Activated CD8-positive, alpha-beta memory T cell treated with anti-CD3 and anti-CD28 coated beads, Interleukin-2, amount 50 U/mL, for 4 hours (primary cell): ENCODE measurements around the gene C22orf31.
"Not testable (repeated sequence)": the region's sequence is repeated elsewhere in the genome, so short reads cannot be mapped to it uniquely, and the experiment has no call there.

Experiments used
- DNase-seq: peaks from one replicate; pipeline ENCODE4 v3.0.0-alpha.2; 2020

The C22orf31 gene

DNA sequence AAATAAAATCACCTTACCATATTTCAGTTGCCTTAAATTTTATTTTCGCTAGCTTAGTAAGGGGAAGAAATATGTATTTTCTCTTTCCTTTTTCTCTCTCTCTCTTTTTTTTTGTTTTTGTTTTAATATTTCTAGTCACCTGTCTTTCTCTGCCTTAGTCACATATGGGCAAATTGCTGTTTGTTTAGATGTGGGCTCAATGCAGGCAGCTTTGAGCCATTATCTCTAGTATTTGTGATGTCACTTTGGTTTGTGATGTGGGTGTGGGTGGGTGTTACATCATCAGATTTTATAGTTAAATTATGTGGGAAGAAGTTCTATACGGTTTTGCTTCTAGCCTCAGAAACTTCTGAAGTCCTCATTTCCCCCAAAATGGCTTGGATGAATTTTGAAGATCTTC, at the start of gene C22orf31:
TSS of gene C22orf31 (minus strand) at position 59 of the 400 bp plus-strand sequence. CDS start at position 20, 39 bp downstream.
- no peak for DNase-seq

DNA sequence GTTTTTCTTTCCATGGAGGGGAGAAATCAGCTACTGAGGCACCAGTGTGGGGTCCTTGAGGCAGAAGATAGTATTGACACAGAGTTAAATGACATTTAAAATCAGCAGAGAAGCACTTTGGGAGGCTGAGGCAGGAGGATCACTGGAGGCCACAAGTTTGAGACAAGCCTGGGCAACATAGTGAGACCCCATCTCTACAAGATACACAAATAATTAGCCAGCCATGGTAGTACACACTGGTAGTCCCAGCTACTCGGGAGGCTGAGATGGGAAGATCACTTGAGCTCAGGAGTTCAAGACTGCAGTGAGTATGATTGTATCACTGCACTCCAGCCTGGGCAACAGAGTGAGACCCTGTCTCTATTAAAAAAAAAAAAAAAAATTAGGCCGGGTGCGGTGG, 49.3 kb upstream of the C22orf31 start:
- no peak for DNase-seq

DNA sequence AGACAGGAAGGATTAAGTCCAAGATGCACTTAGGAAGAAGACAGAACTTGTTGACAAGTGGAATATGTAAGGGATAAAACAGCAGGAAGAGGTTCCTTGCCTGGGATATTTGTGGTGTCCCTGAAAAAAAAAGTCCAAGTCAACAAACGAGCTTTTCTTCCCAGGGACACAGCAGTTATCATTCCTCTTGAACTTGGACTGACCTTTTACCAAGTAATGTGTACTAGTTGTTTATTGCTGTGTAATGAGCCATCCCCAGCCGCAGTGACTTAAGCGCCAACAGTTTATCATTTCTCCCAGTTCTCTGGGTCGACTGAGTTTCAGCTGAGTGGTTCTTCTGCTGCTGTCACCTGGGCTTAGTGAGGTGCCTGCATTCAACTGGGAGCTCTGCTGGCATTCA, 48.2 kb upstream of the C22orf31 start:
- no peak for DNase-seq

DNA sequence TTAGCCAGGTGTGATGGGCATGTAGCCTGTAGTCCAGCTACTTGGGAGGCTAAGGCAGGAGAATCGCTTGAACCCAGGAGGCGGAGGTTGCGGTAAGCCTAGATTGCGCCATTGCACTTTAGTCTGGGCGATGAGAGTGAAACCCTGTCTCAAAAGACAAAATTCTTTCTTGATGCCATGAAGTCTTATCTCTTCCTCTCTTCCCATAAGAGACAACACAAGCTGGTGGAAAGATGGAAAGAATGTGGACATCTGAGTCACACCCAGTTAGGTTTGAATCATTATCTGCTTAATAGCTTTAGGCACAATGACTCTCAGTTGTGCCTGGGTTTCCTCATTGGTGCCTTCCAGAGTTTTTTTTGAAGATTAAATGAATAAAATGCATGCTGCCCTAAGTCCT, 46.5 kb upstream of the C22orf31 start:
- DNase-seq: no peak

DNA sequence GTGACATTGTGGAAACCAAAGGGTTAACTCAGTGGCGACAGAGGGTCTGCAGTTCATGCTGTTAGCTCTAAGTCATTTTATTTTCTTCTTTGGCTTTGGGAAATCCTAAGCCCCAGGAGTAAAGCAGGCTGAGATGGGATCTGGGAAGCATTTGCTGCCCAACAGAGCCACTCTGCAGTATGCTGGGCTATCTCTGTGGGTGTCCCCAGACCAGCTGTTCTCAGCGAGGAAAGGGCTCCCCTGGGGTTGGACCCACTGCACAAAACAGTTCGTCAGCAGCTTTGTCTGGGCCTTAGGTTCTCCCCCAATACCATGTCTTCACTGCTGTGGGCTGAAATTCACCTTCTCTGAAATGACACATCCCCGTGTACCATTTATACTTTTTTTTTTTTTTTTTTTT, 45.2 kb upstream of the C22orf31 start:
- no peak for DNase-seq

DNA sequence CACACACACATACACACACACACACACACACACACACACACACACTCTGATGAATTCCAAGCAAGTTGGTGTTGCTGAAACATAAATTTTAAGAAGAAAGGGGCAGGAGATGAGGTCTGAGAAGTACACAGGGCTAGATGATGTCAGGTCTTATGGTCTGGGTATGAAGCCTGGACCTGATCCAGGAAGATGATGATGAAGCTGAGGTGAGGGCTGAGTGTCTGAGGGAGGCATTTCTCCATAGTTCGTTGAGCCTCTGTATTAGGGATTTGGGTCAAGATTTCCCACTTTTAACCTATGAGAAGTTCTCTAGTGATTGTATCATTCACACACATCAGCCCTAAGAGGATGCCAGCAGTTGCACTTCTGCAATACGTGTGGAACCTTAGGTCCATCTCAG, 43.8 kb upstream of the C22orf31 start:
- DNase-seq: no peak

DNA sequence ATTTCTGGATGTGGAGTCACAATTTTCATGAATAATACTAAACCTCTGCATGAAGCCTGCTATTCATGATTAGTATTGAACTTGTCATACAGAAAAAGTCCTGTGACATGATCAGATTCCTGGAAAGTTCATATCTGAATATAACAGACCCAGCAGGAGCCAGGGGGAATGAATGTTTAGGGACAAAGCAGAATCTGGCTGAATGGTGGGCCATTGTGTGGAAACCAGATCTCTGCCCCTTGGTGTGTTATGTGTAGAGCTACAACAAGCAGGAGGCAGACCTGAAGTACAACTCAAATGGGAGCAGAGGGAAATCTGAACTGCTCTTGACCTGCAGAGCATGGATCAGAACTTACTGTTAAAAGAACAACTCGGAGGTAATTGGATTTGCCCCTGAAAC, 41.5 kb upstream of the C22orf31 start:
- DNase-seq: no peak

DNA sequence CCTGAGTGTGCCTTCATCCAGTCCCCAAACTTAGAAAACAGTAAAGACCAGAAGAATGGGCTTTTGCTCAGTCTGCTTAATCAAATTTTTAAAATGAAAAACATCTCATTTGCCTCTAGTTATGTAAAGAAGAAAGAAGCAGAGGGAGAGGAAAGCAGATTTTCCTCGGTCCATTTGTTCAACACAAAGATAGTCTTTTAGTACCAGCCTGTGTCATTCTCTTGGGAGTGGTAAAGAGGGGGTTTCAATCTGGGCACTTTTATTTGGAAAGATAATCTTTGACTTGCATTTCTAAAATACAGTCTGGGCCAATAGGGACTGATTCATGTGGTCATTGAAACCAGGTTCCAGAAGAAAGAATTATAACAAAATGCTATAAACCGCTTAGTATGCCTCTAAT, 40.7 kb upstream of the C22orf31 start:
- no peak for DNase-seq

DNA sequence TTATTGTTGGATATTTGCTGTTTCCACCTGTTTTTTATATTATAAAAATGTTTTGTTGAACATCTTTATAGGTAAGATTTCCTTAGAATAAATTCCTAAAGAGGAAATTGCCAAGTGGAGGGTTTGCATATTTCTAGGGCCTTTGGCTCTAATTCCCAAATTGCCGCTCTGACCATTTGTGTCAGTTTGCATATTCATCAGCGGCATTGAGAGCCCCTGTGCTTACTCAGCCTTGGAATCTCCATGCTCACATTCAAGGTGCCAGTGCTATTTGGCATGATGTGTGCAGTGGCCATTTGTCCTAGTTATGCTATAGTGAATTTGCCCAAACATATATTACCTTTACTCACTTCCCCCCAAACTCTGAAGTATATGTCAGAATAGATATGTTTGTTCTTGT, 36.7 kb upstream of the C22orf31 start:
- no peak for DNase-seq

DNA sequence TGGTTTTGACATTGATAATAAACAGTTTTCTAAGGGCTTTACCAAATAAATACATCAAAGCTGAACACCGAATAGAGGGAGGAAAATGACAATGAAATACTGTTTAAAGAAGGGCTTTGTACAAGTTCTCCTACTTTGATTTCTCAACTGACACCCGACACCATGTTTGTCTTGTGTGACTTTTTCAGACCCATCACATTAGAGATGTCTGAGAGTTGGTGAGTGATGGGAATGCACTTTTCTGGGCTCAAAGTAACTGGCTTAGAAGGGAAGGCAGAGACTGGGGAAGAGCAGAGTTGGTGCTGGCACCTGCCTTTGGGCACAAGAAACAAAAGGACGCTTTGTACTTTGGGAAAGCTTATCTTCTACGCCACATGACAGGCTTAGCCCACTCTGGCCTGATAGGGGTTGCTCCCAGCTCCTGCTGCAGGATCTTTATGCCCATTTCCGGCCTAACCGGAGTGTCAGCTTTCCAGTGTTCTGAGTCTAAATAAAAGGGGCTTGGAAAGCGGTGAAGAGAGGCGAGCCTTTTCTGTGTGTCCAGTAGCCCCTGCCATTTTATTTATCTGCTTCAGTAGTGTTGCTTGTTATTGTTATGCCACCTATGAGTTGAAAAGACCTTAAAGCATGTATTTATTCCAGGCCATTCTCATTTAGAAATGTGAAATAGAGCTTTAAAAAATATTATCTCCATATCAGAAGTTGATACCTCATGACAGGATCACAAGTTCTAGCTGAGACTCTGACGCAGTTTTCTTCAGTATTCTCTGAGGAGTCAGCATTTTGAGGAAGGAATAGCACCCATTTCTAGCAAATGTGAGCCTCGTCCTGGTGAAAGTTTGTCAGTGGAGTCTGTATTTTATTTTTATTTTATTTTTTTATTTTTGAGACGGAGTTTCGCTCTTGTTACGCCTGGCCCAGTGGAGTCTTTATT, 35.4 kb upstream of the C22orf31 start:
- DNase-seq: no peak

DNA sequence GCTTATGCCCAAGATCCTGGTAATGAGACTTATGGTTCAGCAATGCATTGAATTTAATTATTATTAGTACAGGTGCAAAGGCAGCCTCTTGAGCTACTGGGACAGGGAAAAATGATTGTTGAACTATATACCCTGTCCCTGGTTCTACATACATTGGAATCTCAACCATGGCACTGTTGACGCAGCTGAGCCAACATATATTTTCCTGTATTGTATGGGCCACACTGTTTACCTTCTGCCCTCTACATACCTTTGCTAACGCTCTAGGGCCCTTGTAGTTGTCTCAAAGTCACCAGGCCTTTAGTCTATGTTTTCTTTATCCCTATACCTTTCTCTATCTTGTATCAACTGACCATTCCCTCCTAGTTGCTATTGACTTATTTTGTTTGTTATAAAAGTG, 33.8 kb upstream of the C22orf31 start:
- no peak for DNase-seq

DNA sequence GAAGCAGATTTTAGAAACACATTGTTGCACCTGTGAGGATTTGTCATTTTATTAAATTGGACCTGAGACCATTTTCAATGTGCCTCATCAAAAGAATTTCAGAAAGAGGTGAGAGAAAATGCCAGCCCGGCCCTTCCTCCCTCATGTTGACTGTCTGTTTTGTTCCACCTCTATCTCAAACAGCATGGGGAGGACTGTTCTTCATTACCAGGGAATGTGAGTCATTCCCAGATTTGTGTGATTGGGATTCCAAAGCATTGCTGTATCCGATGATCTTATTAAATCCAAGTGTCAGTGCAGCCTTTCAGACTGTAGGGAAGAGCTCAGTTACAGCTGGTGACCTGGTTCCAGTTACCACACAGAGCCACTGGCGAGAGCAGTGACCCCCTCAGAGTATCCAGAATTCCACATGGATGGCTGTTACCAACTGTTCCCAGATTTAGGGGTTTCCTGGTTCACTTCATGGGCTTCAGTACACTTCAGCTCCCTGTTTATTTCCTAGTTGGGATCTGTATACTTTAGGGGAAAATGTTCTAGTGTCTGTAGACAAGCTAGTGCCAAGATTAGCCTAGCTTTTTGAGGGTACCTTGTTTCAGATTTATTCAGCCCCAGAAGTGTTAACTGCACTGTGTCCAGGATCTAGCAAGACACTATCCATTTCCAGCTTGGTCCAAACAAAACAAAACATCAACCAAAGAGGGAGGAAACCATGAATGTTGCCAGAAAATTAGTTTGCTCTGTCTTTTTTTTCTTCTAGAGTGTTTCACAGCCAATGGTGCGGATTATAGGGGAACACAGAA, 32.1 kb upstream of the C22orf31 start:
- DNase-seq: no peak

DNA sequence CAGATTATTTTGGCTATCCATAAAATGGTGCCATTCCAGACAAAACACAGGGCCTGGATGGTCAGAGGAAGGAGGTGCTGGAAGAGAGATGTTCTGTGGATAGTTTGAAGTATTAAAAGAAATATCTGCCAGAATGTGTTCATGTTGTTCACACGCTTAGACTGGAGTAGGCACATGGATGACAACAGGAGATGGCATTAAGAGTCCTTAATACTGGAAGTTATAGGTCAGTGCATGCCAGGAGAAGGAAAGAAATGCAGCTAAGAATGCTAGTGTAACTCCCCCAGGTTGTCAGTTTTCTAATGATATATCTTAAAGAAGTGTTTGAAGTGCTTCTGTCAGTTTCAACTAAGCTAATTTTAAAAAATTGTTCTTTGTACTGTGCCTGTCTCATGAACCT, 31.4 kb upstream of the C22orf31 start:
- DNase-seq: no peak

DNA sequence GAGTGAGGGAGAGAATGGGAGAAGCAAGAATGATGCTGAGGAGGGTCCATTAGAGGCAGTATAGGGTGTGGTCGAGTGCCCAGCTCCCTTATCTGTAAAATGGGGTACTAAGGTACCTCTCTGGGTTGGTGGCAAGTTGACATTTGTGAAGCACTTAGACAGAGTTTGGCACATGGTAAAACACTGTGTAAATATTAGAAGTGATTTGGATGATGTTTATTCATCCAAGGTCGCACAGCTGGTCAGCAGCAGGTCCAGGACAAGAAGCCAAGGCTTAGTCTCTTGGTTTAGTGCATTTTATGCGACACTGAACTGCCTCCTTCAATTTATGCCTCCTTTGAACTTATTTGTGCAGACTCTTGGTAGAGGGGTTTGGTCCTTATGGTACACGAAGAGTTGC, 30.6 kb upstream of the C22orf31 start:
- DNase-seq: no peak

DNA sequence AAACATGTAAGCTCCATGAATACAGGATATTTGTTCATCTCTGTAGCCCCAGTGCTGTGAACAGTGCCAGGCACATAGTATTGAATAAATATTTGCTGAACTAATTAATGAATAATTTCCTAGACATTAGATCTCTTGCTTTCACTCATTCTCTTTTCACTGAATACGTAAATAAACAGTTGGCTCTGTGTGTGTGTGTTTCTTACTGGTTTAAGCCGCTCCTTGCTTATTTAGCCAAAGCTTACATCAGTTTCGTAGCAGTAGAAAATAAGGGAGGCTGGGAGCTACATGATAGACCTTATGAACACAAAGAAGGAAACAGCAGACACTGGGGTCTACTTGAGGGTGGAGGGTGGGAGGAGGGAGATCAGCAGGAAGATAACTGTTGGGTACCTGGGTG, 28.4 kb upstream of the C22orf31 start:
- no peak for DNase-seq

DNA sequence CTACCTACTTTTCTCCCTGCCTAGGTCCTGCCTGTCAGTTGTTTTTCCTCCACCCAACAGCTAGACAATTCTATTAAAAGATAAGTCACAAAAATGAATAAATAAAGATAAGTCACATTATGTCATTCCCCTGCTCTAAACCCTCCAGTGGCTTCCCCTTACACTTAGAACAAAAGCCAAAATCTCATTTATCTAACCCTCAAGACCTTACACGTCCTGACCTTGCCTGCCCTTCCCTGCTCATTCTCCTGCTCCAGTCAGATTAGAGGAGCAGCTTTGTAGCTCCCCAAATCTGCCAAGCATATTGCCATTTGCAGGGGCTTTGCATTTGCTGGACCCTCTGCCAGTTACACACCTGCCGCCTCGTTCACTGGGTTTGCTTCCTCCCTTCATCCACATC, 27.9 kb upstream of the C22orf31 start:
- DNase-seq: no peak

DNA sequence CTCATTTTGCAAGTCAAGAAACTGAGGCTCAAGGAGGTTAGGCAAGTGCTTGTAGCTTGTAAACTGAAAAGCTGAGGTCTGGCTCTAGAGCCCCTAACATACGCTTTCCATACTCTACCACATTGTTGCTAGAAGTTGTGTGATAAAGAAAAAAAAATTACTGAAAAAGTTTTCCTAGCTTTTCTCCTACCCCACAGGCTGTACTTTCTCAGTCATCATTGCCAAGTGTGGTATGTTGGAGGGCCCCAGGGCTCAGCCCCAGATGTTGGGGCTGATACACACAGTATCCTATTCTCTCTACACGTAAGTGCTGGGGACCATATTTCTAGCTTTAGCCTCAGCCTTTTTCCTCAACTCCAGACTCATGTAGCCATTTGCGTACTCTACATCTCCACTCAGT, 27.2 kb upstream of the C22orf31 start:
- DNase-seq: no peak

DNA sequence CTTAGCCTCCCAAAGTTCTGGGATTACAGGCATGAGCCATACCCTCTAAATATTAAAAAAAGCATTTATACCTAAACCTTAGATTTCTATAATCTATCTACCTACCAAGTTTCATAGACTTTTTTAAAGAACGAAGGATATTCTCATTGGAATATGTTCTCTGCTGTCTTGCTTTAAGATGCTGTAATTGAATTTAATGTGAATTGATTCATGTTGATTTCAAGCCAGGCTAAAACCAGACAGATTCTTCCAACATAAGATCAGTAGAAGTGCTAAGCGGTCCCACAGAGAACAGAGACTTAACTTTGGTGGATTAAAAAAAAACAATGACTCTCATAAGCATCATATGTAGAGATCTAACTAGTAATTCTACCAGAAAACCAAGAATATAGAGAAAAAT, 25.4 kb upstream of the C22orf31 start:
- DNase-seq: no peak

DNA sequence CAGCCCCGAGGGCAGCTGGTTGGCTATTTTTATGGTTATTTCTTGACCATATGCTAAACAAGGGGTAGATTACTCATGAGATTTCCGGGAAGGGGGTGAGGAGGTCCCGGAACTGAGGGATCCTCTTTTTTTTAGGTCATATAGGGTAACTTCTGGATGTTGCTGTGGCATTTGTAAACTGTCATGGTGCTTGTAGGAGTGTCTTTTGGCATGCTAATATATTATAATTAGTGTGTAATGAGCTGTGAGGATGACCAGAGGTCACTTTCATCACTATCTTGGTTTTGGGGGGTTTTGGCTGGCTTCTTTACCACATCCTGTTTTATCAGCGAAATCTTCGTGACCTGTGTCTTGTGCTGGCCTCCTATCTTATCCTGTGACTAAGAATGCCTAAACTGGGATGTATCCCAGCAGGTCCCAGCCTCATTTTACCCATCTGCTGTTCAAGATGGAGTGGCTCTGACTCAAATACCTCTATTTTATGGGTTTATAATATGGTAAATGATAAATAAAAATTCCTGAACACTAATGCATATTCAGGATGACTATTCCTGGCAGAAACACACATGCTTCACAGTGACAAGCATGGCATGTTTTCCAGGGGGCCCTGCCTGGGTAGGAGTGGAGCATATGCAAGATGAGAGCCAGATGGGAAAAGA, 22.4 kb upstream of the C22orf31 start:
- DNase-seq: no peak

DNA sequence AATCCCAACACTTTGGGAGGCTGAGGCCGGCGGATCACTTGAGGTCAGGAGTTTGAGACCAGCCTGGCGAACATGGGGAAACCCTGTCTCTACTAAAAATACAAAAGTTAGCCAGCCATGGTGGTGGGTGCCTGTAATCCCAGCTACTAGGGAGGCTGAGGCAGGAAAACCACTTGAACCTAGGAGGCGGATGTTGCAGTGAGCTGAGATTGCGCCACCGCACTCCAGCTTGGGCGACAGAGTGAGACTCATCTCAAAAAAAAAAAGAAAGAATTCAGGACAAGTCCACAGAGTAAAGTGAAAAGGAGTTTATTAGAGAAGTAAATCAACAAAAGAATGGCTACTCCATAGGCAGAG, 21.9 kb upstream of the C22orf31 start:
- not testable (repeated sequence) for DNase-seq

DNA sequence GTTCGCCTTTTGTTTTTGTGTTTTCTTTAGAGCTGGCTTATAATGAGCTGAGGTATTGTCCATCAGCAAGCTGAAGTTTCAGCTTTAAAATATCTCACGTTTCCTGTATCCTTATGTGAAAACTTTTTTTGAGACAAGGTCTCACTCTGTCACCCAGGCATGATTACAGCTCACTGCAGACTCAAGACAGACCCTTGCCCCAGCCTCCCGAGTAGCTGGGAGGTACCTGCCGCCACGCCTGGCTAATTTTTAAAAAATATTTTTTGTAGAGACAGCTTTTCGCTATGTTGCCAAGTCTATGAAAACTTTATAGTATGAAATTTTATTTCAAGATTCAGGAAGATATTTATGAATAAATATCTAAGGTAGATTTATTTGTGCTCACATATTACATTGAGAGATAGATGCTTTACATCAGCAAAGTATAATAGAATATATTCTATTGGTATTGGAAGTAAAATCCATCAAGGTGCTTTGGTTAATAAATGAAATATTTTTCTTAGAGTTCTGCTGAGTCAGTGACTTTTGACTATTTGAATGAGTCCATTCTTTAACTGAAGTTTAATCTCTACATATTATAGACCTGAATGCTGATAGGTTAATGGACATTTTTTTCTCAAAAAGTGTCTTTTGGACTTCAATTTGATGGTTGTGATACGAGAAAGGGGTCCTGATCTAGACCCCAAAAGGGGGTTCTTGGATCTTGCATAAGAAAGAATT, 21.4 kb upstream of the C22orf31 start:
- DNase-seq: no peak

DNA sequence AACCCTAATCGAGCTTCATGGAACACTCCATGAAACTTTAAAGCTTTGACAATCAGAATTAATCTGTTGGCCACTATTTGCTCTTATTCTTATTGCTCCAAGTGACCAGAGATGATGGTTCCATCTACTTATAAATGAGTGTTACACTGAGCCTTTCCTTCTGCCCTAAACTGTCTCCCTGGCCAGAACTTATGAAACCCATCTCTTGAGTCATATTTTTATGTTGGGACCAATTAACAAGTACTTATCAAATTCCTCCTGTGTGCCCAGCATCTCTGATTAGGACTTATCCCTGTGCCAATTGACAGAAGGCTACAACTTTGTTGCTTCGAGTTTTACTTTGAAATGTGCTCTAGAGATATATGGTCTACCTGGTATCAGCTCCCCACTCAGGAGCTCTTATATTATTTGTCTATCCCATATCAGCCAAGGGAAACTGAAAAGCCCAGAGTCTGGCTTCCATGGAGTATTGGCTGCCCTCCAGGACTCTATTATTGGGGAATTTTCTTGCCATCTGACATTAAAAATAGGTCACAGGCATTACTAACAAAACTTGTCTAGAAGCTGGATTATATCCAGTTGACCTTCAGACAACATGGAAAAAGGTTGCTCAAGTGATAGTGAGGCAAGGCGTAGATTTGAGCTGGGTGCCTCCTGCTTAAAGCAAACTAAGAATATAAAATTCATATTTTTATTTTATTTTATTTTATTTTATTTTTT, 20.0 kb upstream of the C22orf31 start:
- DNase-seq: no peak
